Activated CD4-positive, alpha-beta T cell treated with anti-CD3 and anti-CD28 coated beads, Interleukin-10, Interleukin-2, amounts not matched to agents 100 ng/mL and 50 ng/mL, durations not matched to agents 16 hours and 8 hours (primary cell): ENCODE measurements around the gene GDF9.
A peak's percentile ranks its signal among the peaks of the same experiment; 100 is the strongest.

Experiments used
- DNase-seq: peaks from one replicate; pipeline ENCODE4 v3.0.0-alpha.2; 2020

Gene GDF9

DNA sequence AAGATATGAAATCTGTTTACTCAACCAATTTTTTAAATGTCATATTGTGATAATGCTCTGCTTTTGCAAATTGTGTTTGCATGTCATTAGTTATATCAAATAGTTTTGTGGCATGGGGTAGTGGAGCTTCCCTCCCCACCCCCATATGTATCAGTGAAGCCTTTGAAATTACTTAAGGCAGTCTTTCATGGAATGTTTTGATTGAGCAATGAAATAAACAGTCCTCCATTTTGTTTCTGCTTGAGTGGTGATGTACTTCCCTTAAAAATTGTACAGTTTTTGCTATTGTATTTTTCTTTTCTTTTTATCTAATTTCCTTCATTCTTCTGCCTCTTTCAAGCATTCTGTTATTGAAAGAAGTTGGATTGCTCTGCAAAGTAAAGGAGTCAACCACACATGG is 49.7 kb downstream of the GDF9 start:
- no peak for DNase-seq

DNA sequence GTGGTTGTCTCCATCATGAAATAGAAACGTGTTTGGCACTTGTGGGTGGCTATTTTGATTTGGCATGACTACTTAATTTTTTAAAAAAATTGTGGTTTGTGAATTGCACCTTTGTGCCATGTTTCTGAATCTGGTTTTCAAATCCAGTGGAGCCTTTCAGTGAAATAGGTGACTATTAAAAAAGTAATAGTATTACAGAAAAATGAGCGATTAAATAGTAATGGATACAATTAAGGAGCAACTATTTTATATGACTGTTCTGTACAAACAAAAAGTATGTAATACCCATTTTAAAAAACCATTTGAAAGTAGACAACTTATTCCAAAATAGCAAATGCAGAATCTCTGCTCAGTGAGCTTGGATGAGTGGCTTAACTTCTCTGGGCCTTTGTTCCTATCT is 50.2 kb downstream of the GDF9 start:
- DNase-seq, result no peak

DNA sequence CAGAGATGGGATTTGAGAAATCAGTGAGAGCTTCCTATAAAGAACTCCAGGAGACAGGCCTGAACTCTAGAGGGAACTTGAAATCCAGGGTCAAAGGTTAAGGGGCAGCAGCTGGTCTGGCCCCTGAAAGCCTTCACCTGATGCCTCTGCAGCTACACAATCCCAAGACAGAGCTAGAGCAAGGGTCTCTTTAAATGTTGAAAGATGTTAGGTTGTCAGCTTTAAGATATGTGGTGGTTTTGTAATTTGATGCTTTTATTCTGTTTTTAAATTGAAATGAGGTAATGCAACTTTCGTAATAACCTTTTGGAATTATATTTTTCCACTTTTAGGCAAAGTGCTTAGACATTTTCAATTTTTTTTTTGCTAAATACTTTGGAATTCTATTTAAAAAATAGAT is 50.8 kb downstream of the GDF9 start:
- no peak for DNase-seq

DNA sequence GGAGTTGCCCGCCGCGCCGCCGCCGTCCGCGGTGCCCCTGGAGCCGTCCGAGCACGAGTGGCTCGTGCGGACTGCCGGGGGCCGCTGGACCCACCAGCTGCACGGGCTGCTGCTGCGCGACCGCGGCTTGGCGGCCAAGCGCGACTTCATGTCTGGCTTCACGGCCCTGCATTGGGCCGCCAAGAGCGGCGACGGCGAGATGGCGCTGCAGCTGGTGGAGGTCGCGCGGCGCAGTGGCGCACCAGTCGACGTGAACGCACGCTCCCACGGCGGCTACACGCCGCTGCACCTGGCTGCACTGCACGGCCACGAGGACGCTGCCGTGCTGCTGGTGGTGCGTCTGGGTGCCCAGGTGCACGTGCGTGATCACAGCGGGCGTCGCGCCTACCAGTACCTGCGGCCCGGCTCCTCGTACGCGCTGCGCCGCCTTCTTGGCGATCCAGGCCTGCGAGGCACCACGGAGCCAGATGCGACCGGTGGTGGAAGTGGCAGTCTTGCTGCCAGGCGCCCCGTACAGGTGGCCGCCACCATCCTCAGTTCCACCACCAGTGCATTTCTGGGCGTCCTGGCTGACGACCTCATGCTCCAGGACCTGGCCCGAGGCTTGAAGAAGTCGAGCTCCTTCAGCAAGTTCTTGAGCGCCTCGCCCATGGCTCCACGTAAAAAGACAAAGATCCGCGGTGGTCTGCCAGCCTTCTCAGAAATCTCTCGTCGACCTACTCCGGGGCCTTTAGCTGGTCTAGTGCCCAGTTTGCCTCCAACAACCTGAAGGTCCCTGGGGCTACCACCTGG is 51.6 kb downstream of the GDF9 start:
- no peak for DNase-seq

DNA sequence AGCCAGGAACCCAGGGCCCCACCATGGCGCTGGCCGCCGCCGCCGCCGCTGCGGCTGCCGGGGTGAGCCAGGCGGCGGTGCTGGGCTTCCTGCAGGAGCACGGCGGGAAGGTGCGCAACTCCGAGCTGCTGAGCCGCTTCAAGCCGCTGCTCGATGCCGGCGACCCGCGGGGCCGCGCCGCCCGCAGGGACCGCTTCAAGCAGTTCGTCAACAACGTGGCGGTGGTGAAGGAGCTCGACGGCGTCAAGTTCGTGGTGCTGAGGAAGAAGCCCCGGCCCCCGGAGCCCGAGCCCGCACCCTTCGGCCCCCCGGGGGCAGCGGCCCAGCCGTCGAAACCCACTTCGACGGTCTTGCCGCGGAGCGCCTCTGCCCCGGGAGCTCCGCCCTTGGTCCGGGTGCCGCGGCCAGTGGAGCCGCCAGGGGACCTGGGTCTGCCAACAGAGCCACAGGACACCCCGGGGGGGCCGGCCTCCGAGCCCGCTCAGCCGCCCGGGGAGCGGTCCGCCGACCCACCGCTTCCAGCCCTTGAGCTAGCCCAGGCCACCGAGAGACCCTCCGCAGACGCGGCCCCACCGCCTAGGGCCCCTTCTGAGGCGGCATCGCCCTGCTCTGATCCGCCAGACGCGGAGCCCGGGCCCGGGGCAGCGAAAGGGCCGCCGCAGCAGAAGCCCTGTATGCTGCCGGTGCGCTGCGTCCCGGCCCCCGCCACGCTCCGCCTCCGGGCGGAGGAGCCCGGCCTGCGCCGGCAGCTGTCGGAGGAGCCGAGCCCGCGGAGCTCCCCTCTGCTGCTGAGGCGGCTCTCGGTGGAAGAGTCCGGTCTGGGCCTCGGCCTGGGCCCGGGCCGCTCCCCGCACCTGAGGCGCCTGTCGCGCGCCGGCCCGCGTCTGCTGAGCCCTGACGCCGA is 52.4 kb downstream of the GDF9 start:
- peak; percentile 37 for DNase-seq

DNA sequence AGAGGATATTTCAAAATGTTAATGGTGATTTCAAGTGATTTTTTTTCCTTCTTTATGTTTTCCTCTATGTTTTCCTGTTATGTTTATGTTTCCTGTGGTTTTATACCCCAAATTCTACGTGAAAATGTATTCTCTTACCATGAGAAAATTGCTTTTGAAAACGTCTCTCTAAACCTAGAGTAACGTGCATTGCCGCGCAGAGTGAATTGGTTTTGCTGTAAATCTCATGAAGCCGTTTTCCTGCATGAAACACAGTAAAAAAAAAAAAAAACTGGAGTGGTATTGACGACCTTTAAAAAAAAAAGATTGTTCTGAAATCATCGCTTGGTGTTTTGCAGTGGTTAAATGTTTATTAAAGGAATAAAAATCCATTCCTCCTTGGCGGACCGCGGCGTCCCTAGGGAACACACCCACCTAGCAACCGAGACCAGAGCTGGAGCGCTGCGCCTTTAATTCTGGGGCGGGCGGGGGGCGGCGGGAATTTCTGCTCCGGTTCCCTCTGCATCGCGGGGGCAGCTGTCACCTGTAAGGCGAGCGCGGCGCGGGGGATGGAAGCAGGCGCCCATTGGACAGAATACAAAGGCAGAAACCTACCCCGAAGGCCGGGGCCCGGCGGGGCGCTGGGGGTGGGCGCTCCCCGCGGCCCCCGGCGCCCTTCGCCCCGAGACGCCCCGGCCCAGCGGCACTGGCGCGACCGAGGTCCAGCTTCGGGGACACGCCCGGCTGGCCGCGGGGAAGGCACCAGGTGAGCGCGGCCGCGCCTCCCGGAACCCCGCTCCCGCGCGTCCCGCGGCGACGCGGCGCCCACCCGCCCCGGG is 53.3 kb downstream of the GDF9 start, which contains the start of gene SOWAHA:
TSS of gene SOWAHA (plus strand) at position 522 of the 818 bp plus-strand sequence. CDS start 320 bp downstream, outside the sequence.
- DNase-seq, result no peak

DNA sequence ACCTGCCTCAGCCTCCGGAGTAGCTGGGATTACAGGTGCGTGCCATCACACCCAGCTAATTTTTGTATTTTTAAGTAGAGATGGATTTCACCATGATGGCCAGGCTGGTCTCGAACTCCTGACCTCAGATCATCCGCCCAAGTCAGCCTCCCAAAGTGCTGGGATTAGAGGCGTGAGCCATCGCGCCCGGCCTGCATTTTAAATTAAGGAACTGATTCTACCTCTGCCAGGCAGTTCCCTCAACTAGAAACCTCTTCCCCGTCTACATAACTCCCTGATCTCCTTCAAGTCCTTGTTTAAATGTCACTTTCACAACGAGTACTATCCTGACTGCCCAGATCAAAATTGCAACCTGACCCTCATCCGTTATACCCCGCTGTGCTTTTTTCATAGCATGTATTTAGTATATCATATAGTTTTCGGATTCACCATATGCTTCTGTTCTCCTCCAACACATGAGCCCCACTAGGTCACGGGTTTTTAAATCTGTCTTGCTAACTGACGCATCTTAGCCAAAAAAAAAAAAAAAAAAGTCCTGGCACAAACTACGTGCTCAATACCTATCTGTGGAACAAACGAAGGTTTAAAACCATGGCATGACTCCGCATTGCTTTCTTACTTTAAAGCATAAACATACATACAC is 54.0 kb downstream of the GDF9 start:
- DNase-seq, result no peak
